OCI-LY1 (cell line): ENCODE data around the gene LIMS2.

Source experiments
- H2AFZ ChIP-seq: fragments of 200-600 bp; sonication (generic), shearing (Covaris generic); 2 replicates; pipeline ENCODE4 v1.6.0; 2014; ENCODE audit warnings: antibody characterized with exemption, mild to moderate bottlenecking, low read length
- H3F3A ChIP-seq: fragments of 200-600 bp; sonication (generic), shearing (Covaris generic); 2 replicates; pipeline ENCODE4 v1.6.0; 2014; ENCODE audit warnings: mild to moderate bottlenecking, antibody characterized with exemption, low read length, moderate library complexity; ENCODE audit not compliant: insufficient read depth
- H3K27ac ChIP-seq: fragments of 200-600 bp; sonication (generic); 2 replicates; pipeline ENCODE4 v1.5.1; 2014; ENCODE audit warnings: low read length, mixed run types, mild to moderate bottlenecking, low read depth; ENCODE audit not compliant: poor library complexity, severe bottlenecking
- H3K27me3 ChIP-seq: fragments of 200-600 bp; sonication (generic); 2 replicates; pipeline ENCODE4 v1.6.0; 2014; ENCODE audit warnings: antibody characterized with exemption, mild to moderate bottlenecking, low read length, moderate library complexity; ENCODE audit not compliant: insufficient read depth
- H3K36me3 ChIP-seq: fragments of 200-600 bp; sonication (generic); 2 replicates; pipeline ENCODE4 v1.6.1; 2014; ENCODE audit warnings: mild to moderate bottlenecking, antibody characterized with exemption, low read length, moderate library complexity, mixed read lengths; ENCODE audit not compliant: insufficient read depth
- H3K4me1 ChIP-seq: fragments of 200-600 bp; sonication (generic); 2 replicates; pipeline ENCODE4 v1.5.1; 2014; ENCODE audit warnings: mild to moderate bottlenecking, low read length, moderate library complexity; ENCODE audit not compliant: insufficient read depth, severe bottlenecking
- H3K4me2 ChIP-seq: fragments of 200-600 bp; sonication (generic), shearing (Covaris generic); 2 replicates; pipeline ENCODE4 v1.6.1; 2014; ENCODE audit warnings: low read length
- H3K4me3 ChIP-seq: fragments of 200-600 bp; sonication (generic); 2 replicates; pipeline ENCODE4 v1.5.1; 2014; ENCODE audit warnings: low read length, low read depth, mild to moderate bottlenecking, mixed read lengths; ENCODE audit not compliant: poor library complexity, severe bottlenecking
- H3K79me2 ChIP-seq: fragments of 200-600 bp; shearing (Covaris generic); 2 replicates; pipeline ENCODE4 v1.6.1; 2016; ENCODE audit warnings: mixed run types, low read length, mixed read lengths; ENCODE audit not compliant: insufficient read depth
- H3K9ac ChIP-seq: fragments of 200-600 bp; sonication (generic), shearing (Covaris generic); 2 replicates; pipeline ENCODE4 v1.6.1; 2014; ENCODE audit warnings: mild to moderate bottlenecking, low read length, mixed read lengths
- H3K9me2 ChIP-seq: fragments of 200-600 bp; sonication (generic), shearing (Covaris generic); 2 replicates; pipeline ENCODE4 v1.6.1; 2014; ENCODE audit warnings: low read depth, mild to moderate bottlenecking, low read length, mixed read lengths
- H3K9me3 ChIP-seq: fragments of 200-600 bp; shearing (Covaris generic); 2 replicates; pipeline ENCODE4 v1.6.1; 2014; ENCODE audit warnings: low read length, mixed read lengths
- H4K20me1 ChIP-seq: fragments of 200-600 bp; sonication (generic), shearing (Covaris generic); 2 replicates; pipeline ENCODE4 v1.6.0; 2016; ENCODE audit warnings: mild to moderate bottlenecking, low read length; ENCODE audit not compliant: insufficient read depth
- CTCF ChIP-seq: fragments of 200-600 bp; sonication (generic), shearing (Covaris generic); IDR thresholded peaks from 2 replicates; pipeline ENCODE4 v1.5.1; 2017; ENCODE audit warnings: mild to moderate bottlenecking, antibody characterized with exemption, low read length, moderate library complexity, mixed read lengths
- EZH2 ChIP-seq: fragments of 200-600 bp; sonication (generic), shearing (Covaris generic); IDR thresholded peaks from 2 replicates; pipeline ENCODE4 v1.8.0; 2017; ENCODE audit warnings: borderline replicate concordance, mixed run types, mild to moderate bottlenecking, antibody characterized with exemption, low read length, moderate library complexity, mixed read lengths

Gene LIMS2

GRCh38 chr2:127630096-127630863 lies 45.0 kb downstream of the LIMS2 start:
- H3F3A ChIP-seq = no peaks in the 10 kb centered on the region
- no peaks in the 10 kb centered on the region for H3K36me3 ChIP-seq
- H3K9ac ChIP-seq = no peak overlapping the region
- no peaks in the 10 kb centered on the region for H3K4me1 ChIP-seq
- H2AFZ ChIP-seq = no peak overlapping the region
- no peaks in the 10 kb centered on the region for H3K9me2 ChIP-seq
- peaks cover 10% of the 10 kb centered on the region; the same call in 1 of the 2 replicates for H3K27me3 ChIP-seq
- TF ChIP-seq EZH2 (no peak), CTCF (no peak)
- no peaks in the 10 kb centered on the region for H3K9me3 ChIP-seq
- H3K79me2 ChIP-seq = no peaks in the 10 kb centered on the region
- H3K4me3 ChIP-seq = no peak overlapping the region
- no peak overlapping the region for H3K4me2 ChIP-seq
- H3K27ac ChIP-seq = no peak overlapping the region
- H4K20me1 ChIP-seq = no peaks in the 10 kb centered on the region

GRCh38 chr2:127629637-127630036 lies 45.7 kb downstream of the LIMS2 start:
- H3F3A ChIP-seq = no peaks in the 10 kb centered on the region
- H3K4me2 ChIP-seq = no peak overlapping the region
- H3K36me3 ChIP-seq = no peaks in the 10 kb centered on the region
- no peak overlapping the region for H3K4me3 ChIP-seq
- H3K27me3 ChIP-seq = peaks cover 10% of the 10 kb centered on the region; the same call in 1 of the 2 replicates
- no peak overlapping the region for H3K9ac ChIP-seq
- H3K27ac ChIP-seq = no peak overlapping the region
- H3K9me2 ChIP-seq = no peaks in the 10 kb centered on the region
- no peaks in the 10 kb centered on the region for H3K4me1 ChIP-seq
- no peak overlapping the region for H2AFZ ChIP-seq
- TF ChIP-seq CTCF (no peak), EZH2 (no peak)
- H4K20me1 ChIP-seq = no peaks in the 10 kb centered on the region
- H3K79me2 ChIP-seq = no peaks in the 10 kb centered on the region
- H3K9me3 ChIP-seq = no peaks in the 10 kb centered on the region

GRCh38 chr2:127628767-127629614 lies 46.3 kb downstream of the LIMS2 start:
- Histone ChIP-seq H3K4me1 (no peaks in the 10 kb centered on the region), H2AFZ (no peak overlapping the region), H3K4me3 (no peak overlapping the region), H3K9me2 (no peaks in the 10 kb centered on the region), H3K79me2 (no peaks in the 10 kb centered on the region), H3K36me3 (no peaks in the 10 kb centered on the region), H3K27ac (no peak overlapping the region), H3K9me3 (no peaks in the 10 kb centered on the region), H4K20me1 (no peaks in the 10 kb centered on the region), H3F3A (no peaks in the 10 kb centered on the region), H3K4me2 (no peak overlapping the region), H3K27me3 (peaks cover 10% of the 10 kb centered on the region; the same call in 1 of the 2 replicates), H3K9ac (no peak overlapping the region)
- TF ChIP-seq CTCF (no peak), EZH2 (no peak)
